Dedifferentiated amniotic fluid mesenchymal stem cell (primary cell): ENCODE measurements around the gene NUP43.
"Not testable (repeated sequence)": the region's sequence is repeated elsewhere in the genome, so short reads cannot be mapped to it uniquely, and the experiment has no call there.

Experiments
- DNase-seq: peaks from one replicate; pipeline ENCODE4 v3.0.0-alpha.2; 2016; ENCODE audit errors: extremely low spot score

Gene NUP43

GRCh38 chr6:149746147-149746946, at the start of gene NUP43:
TSS of gene NUP43 (minus strand) at chr6:149746529. CDS start at chr6:149746495, 34 bp downstream.
- peak; percentile 93 for DNase-seq

- no peak for DNase-seq
These were observed 37.2 kb upstream of the NUP43 start for GRCh38 chr6:149783551-149783950.

DNA sequence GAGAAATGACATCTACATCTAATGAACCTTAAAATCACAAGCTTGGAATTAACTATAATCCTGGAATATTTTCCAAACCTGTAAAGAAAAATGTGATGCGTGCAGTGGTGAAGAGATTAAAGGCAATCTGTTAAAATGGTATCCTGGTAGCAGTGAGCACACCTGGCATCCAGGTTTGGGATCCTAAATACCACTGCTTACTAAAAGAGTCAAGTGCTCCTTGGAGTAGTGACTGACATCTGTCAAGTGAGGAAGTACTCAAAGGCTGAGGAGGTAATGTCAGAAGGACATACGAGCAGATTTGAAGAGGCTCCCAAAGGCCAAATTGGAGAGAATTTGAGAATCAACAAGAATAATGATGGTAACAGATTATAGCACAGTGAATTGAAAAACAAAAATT, 36.0 kb upstream of the NUP43 start:
- no peak for DNase-seq

DNA sequence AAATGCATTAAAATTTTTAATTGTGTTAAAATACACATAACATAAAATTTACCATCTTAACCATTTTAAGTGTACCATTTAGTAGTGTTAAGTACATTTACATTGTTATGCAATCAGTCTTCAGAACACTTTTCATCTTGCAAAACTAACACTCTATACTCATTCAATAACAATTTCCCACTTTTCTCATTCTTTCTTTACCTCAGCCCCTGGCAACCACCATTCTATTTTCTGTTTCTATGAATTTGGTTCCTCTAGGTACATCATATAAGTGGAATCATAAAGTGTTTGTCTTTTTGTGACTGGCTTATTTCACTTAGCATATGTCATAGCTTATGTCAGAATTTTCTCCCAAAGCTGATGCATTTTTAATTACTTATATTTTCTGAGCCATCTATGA, 35.4 kb upstream of the NUP43 start:
- no peak for DNase-seq

DNA sequence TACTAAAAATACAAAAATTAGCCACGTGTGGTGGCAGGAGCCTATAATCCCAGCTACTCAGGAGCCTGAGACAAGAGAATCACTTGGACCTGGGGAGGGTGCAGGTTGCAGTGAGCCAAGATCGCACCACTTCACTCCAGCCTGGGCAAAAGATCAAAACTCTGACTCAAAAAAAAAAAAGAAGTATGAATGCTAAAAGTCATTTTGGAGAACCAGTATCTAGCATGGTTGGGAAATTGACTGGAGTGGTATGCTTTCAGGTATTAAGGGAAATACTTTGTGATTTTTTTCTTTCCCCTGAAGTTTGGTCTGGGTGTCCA, 33.3 kb upstream of the NUP43 start:
- no peak for DNase-seq

GRCh38 chr6:149777624-149778023, 31.3 kb upstream of the NUP43 start:
- no peak for DNase-seq

- no peak for DNase-seq
These were observed 25.6 kb upstream of the NUP43 start for GRCh38 chr6:149771925-149772324.

- no peak for DNase-seq
These were observed 24.9 kb upstream of the NUP43 start for GRCh38 chr6:149771185-149771584.

DNA sequence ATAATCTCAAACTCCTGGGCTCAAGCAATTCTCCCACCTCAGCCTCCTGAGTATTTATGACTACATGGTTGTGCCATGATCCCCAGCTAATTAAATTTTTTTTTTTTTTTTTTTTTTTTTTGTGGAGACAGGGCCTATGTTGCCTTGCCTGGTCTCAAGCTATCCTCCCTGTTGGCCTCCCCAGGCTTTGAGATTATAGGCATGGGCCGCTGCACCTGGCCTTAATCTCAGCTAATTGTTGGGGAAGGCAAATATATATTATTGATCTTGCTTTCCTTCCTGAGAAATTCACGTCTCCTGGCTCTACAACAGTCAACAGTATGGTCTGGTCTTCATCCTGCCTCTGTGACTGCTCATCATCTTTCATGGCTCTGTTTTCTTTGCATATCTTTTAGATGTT, 23.3 kb upstream of the NUP43 start:
- no peak for DNase-seq

DNA sequence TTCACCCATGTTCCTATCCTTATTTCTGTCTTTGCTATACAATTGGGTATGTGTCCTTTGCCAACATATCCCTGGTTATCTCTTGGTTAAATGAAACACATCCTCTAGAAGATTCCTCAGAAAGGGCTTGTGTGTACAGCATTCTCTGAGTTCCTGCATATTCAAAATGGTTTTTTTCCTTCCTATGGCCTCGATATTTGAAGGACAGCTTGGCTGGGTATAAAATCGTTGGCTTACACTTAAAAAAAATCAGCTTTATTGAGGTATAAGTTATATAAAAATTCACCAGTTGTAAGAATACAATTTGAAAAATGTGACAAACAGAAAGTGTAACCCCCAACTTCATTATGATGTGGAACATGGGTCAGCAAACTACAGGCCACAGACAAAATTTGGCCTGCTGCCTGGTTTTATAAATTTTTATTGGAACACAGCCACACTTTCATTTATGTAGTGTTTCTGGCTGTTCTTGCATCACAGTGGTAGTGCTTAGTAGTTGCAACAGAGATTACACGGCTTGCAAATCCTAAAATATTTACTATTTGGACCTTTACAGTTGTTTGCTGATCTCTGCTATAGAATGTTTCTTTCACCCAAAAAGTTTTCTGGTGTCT, 19.9 kb upstream of the NUP43 start:
- peak; percentile 50 for DNase-seq

GRCh38 chr6:149763866-149764265, 17.5 kb upstream of the NUP43 start:
- DNase-seq: peak; percentile 14

DNA sequence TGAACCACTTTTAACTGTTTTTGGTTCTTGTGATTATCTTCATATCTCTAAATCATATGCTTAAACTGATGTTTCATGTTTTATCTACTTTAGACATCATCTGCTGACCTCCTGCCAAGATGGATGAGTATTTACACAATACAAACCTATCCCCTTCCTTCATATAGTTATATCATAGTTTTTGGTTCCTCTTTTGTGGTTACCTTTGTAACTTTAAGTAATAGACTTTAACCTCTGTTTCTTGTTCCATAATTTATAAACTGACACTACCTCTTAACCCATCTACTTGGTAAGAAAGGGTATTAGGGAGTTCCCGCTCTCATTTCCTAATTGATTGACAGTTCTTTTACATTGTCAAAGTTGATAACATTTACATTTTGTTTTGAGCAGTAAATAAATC, 15.1 kb upstream of the NUP43 start:
- DNase-seq: no peak

GRCh38 chr6:149756261-149756636, 9.9 kb upstream of the NUP43 start:
- DNase-seq: no peak

GRCh38 chr6:149755300-149756260, 9.3 kb upstream of the NUP43 start:
- DNase-seq: peak; percentile 8

GRCh38 chr6:149754548-149754947, 8.2 kb upstream of the NUP43 start:
- DNase-seq: no peak

GRCh38 chr6:149753374-149753637, 7.0 kb upstream of the NUP43 start:
- not testable (repeated sequence) for DNase-seq

- DNase-seq: peak; percentile 14
These were observed 6.5 kb upstream of the NUP43 start for GRCh38 chr6:149752600-149753373.

- peak; percentile 7 for DNase-seq
These were observed 5.6 kb upstream of the NUP43 start for GRCh38 chr6:149751920-149752319.

DNA sequence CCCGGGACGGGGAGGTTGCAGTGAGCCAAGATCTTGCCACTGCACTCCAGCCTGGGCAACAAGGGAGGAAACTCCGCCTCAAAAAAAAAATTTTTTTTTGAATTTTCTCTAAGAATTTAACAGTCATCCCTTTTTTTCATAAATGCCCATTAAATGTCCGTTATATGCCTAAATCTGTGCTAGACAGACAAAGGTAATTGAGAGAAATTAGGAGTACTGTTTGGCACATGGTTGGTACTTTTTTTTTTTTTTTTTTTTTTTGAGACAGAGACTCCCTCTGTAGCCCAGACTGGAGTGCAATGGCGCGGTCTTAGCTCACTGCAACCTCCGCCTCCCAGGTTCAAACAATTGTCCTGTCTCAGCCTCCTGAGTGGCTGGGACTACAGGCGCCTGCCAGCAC, 4.9 kb upstream of the NUP43 start:
- no peak for DNase-seq

DNA sequence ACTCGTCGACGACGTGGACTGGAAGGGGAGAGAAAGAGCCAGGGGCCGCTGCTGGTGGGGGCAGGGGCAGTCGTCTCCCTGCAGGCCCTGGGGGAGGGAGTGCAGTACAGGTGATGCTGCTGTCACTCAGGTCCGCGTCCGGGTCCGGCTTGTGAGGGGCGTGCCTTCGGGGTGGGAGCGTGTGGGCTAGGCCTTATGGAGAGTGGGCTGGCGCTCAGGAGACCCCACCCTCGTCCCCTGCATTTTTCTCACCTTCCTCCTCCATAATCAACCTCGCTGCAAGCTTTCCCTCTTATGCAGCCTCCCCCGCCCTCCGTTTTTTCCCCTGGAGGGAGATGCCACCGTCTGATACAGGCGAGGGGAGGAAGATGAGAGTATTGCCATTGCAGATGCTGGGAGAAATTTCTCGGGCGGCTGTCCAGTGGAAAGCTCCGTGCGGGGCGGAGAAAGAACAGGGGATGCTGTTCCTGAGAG, 3.8 kb upstream of the NUP43 start:
- peak; percentile 22 for DNase-seq

- peak; percentile 81 for DNase-seq
These were observed 3.3 kb upstream of the NUP43 start, which contains the start of gene PCMT1 for GRCh38 chr6:149749594-149750135. TSS of gene PCMT1 (plus strand) at chr6:149749741. CDS start at chr6:149749902, 161 bp downstream.
